Activated CD4-positive, alpha-beta memory T cell treated with anti-CD3 and anti-CD28 coated beads, Interleukin-2, amount 10 ng/mL, durations not matched to agents 7 days and 5 days (primary cell): ENCODE data around the gene NPB. TPM values are rescaled to one million over a fixed set of nuclear protein-coding genes. Genes with fewer than 3 reads are reported as not detected.

ENCODE experiments used
- CTCF ChIA-PET: fragments of 350-600 bp; sonication (Branson Sonifier 250); formaldehyde crosslinking; loops from one replicate; lab custom pipeline; 2021; ENCODE audit warnings: antibody characterized with exemption, inconsistent platforms; lab: Charles Lee
- POLR2A ChIA-PET: fragments of 350-600 bp; sonication (Branson Sonifier 250); formaldehyde crosslinking; loops from one replicate; lab custom pipeline; 2021; ENCODE audit warnings: antibody characterized with exemption; lab: Charles Lee
- DNase-seq: peaks from one replicate; pipeline ENCODE4 v3.0.0-alpha.2; 2020
- H3K27ac Mint-ChIP-seq: one replicate; pipeline ENCODE4 v1.8.0; 2021; ENCODE audit warnings: mild to moderate bottlenecking, mixed read lengths
- H3K27me3 Mint-ChIP-seq: one replicate; pipeline ENCODE4 v1.8.0; 2021; ENCODE audit warnings: mixed read lengths
- H3K36me3 Mint-ChIP-seq: one replicate; pipeline ENCODE4 v1.8.0; 2021; ENCODE audit warnings: low read depth, mixed read lengths
- H3K4me1 Mint-ChIP-seq: one replicate; pipeline ENCODE4 v1.8.0; 2021; ENCODE audit warnings: mixed read lengths
- H3K4me3 Mint-ChIP-seq: one replicate; pipeline ENCODE4 v1.8.0; 2021; ENCODE audit warnings: mild to moderate bottlenecking, mixed read lengths
- H3K9me3 Mint-ChIP-seq: one replicate; pipeline ENCODE4 v1.8.0; 2021; ENCODE audit warnings: mixed read lengths
- total RNA-seq, 2 experiments: library from RNA; stranded (reverse); gene quantifications; one replicate each; pipeline ENCODE4 v1.2.3, GENCODE V29; 2021

NPB gene
- total RNA-seq, 2 experiments from 2014 or later = 0.38 TPM; not detected in 1

GRCh38 chr17:81951785-81952684, 50.0 kb downstream of the NPB start:
- no peak overlapping the region for H3K4me3 Mint-ChIP-seq
- POLR2A ChIA-PET = interaction anchor here (1.3 kb wide), 1 partner anchor 25 kb away, joined by 3 read pairs; no protein-coding TSS in a partner anchor
- H3K9me3 Mint-ChIP-seq = no peaks in the 10 kb centered on the region
- H3K36me3 Mint-ChIP-seq = no peaks in the 10 kb centered on the region
- peaks cover 5% of the 10 kb centered on the region for H3K27me3 Mint-ChIP-seq
- H3K27ac Mint-ChIP-seq = no peak overlapping the region
- CTCF ChIA-PET = no interaction called here
- H3K4me1 Mint-ChIP-seq = no peaks in the 10 kb centered on the region
- DNase-seq = no peak

Other genes starting within 250 kb of the NPB start
- gene PDE6G, start 245.7 kb upstream of the NPB start, total RNA-seq = 10 to 100 TPM; 10.0 to 10.9 TPM
- 10 to 100 TPM; 59.3 TPM for gene OXLD1, start 235.6 kb upstream of the NPB start, total RNA-seq
- gene CCDC137, start 235.5 kb upstream of the NPB start, total RNA-seq = 10 to 100 TPM; 28.8 to 33.3 TPM
- gene ARL16, start 218.4 kb upstream of the NPB start, total RNA-seq = 10 to 100 TPM; 17.5 to 17.8 TPM
- gene HGS, start 218.2 kb upstream of the NPB start, total RNA-seq = 100 to 1,000 TPM; 122 to 130 TPM
- gene MRPL12, start 198.9 kb upstream of the NPB start, total RNA-seq = 10 to 100 TPM; 57.2 to 59.6 TPM
- gene SLC25A10, start 190.0 kb upstream of the NPB start, total RNA-seq = 10 to 100 TPM; 18.5 to 22.1 TPM
- not detected for gene GCGR, start 98.1 kb upstream of the NPB start, total RNA-seq
- 10 to 100 TPM; 37.1 to 38.2 TPM for gene MCRIP1, start 68.9 kb upstream of the NPB start, total RNA-seq
- not detected for gene PPP1R27, start 67.2 kb upstream of the NPB start, total RNA-seq
- 100 to 1,000 TPM; 483 to 496 TPM for gene P4HB, start 41.7 kb upstream of the NPB start, total RNA-seq
- gene ARHGDIA, start 30.9 kb upstream of the NPB start, total RNA-seq = 100 to 1,000 TPM; 636 to 661 TPM
- 100 to 1,000 TPM; 159 to 160 TPM for gene ALYREF, start 10.7 kb upstream of the NPB start, total RNA-seq
- gene ANAPC11, start 10.5 kb upstream of the NPB start, total RNA-seq = 10 to 100 TPM; 95.9 to 98.4 TPM
- 10 to 100 TPM; 41.6 to 44.4 TPM for gene PCYT2, start 9.2 kb downstream of the NPB start, total RNA-seq
- 10 to 100 TPM; 55.8 to 58.4 TPM for gene SIRT7, start 15.9 kb downstream of the NPB start, total RNA-seq
- 10 to 100 TPM; 35.2 to 36.5 TPM for gene MAFG, start 25.5 kb downstream of the NPB start, total RNA-seq
- 10 to 100 TPM; 25.8 to 34.7 TPM for gene PYCR1, start 35.1 kb downstream of the NPB start, total RNA-seq
- not detected for gene MYADML2, start 45.0 kb downstream of the NPB start, total RNA-seq
- gene NOTUM, start 58.9 kb downstream of the NPB start, total RNA-seq = under 1 TPM in 1 of 2 experiments, not detected in 1; 0.15 TPM
- 10 to 100 TPM; 25.3 to 29.9 TPM for gene ASPSCR1, start 75.4 kb downstream of the NPB start, total RNA-seq
- gene CENPX, start 120.6 kb downstream of the NPB start, total RNA-seq = 10 to 100 TPM; 52.7 to 54.7 TPM
- 10 to 100 TPM; 34.8 to 35.5 TPM for gene LRRC45, start 121.1 kb downstream of the NPB start, total RNA-seq
- 1 to 10 TPM; 7.9 to 8.1 TPM for gene RAC3, start 129.4 kb downstream of the NPB start, total RNA-seq
- 10 to 100 TPM; 93.9 to 95.2 TPM for gene DCXR, start 135.5 kb downstream of the NPB start, total RNA-seq
- 10 to 100 TPM; 26.3 to 28.4 TPM for gene RFNG, start 149.6 kb downstream of the NPB start, total RNA-seq
- 10 to 100 TPM; 69.0 to 75.6 TPM for gene GPS1, start 149.7 kb downstream of the NPB start, total RNA-seq
- gene DUS1L, start 163.6 kb downstream of the NPB start, total RNA-seq = 10 to 100 TPM; 98.8 to 99.3 TPM
- gene FASN, start 196.0 kb downstream of the NPB start, total RNA-seq = 100 to 1,000 TPM; 181 to 191 TPM